ENCODE data around the gene OR2B2.
A peak's percentile ranks its signal among the peaks of the same experiment; 100 is the strongest.

Gene OR2B2

DNA sequence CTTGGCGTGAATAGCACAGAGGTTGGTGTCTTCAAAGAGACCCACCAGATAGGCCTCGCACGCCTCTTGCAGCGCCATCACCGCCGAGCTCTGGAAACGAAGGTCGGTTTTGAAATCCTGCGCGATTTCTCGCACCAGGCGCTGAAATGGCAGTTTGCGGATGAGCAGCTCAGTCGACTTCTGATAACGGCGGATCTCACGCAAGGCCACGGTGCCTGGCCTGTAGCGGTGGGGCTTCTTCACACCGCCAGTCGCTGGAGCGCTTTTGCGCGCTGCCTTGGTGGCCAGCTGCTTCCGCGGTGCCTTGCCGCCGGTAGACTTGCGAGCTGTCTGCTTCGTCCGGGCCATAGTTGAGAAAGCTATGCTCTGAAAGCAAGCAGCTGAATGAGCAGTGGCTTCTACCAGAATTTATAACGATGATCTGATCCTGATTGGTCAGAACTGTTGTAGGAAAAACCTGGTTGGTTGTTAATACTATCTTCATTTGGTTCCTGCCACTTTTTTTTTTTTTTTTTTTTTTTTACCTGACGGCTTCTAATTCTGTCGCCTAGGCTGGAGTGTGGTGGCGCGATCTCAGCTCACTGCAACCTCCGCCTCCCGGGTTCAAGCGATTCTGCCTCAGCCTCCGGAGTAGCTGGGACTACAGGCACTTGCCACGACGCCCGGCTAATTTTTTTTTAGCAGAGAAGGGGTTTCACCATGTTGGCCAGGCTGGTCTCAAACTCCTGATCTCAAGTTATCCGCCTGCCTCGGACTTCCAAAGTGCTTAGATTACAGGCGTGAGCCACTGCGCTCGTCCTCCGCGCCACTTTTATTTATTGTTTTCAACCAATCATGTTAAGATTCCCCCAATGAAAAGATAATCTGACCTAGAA lies 21.5 kb downstream of the OR2B2 start:
- Histone ChIP-seq H3K9ac (ENCODE audit: low read length) (peak overlapping the region; percentile 58), H2AFZ (ENCODE audit: low read depth, low read length, severe bottlenecking) (peak overlapping the region; percentile 18), H3K4me2 (ENCODE audit: low read depth, low read length, poor library complexity, severe bottlenecking) (peak overlapping the region; percentile 67), H3K36me3 (ENCODE audit: low read length) (no peaks in the 10 kb centered on the region), H3F3A (ENCODE audit: insufficient read depth) (peaks cover 59% of the 10 kb centered on the region), H3K27ac (ENCODE audit: low read depth, low read length) (peak overlapping the region; percentile 92), H3K79me2 (ENCODE audit: insufficient read depth, low read length) (no peaks in the 10 kb centered on the region), H3K4me3 (ENCODE audit: insufficient read depth, low read length, poor library complexity, severe bottlenecking) (peak overlapping the region; percentile 43), H4K20me1 (ENCODE audit: low read depth, low read length) (no peaks in the 10 kb centered on the region), H3K9me3 (ENCODE audit: insufficient read depth, low read length) (no peaks in the 10 kb centered on the region), H3K27me3 (ENCODE audit: low read length) (no peaks in the 10 kb centered on the region), H3K9me2 (replicated peaks; ENCODE audit: insufficient read depth, low read length) (no peaks in the 10 kb centered on the region)
- TF ChIP-seq EZH2phosphoT487 (conservative IDR thresholded peaks at IDR 0.05; ENCODE audit: low read length) (no peak), CTCF (IDR thresholded peaks at IDR 0.05; ENCODE audit: insufficient read depth, low read length, poor library complexity, severe bottlenecking) (no peak)

DNA sequence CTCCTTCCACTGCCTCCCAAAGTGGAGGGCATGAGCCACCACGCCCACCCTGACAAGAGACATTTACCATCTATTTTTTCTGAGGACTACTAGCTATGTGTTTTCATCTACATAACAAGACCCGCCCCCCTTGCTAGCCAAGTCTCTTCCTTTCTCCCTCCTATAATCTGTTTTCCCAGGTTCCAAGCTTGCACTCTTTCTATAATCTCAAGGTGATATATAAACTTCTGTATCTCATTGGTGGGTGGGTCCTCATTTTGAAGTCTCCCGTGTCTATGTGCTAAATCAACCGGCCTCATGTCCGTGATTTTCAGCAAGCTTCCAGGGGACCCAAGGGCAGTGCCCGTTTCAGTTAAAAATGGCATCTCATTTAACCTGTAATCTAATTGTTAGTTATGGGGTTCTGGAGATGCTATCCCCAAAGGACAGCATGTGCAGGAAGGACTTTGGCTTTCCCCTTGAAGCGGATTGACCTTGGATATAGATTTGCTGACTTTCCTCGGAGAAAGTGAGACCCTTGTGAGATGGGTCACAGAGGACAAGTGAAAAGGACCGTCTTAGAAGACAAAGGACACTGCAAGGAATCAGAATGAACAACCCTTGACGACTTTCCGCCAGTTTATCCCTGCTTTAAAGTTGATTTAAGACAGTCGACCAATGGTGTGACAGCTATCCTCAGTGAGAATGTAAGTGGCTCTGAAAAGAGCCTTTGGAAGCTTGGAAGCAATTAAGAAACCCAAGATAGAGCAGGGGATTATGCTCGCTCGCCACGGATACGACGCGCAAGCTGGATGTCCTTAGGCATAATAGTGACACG lies 22.4 kb downstream of the OR2B2 start:
- peak overlapping the region; percentile 58 for H3K9ac ChIP-seq (ENCODE audit: low read length)
- H3K36me3 ChIP-seq (ENCODE audit: low read length), result no peaks in the 10 kb centered on the region
- H3K27me3 ChIP-seq (ENCODE audit: low read length), result no peaks in the 10 kb centered on the region
- H3K9me3 ChIP-seq (ENCODE audit: insufficient read depth, low read length), result no peaks in the 10 kb centered on the region
- TF ChIP-seq CTCF (IDR thresholded peaks at IDR 0.05; ENCODE audit: insufficient read depth, low read length, poor library complexity, severe bottlenecking) (no peak), EZH2phosphoT487 (conservative IDR thresholded peaks at IDR 0.05; ENCODE audit: low read length) (no peak)
- H3K9me2 ChIP-seq (replicated peaks; ENCODE audit: insufficient read depth, low read length), result no peaks in the 10 kb centered on the region
- H3F3A ChIP-seq (ENCODE audit: insufficient read depth), result peaks cover 52% of the 10 kb centered on the region
- H3K27ac ChIP-seq (ENCODE audit: low read depth, low read length), result peak overlapping the region; percentile 92
- H3K79me2 ChIP-seq (ENCODE audit: insufficient read depth, low read length), result no peaks in the 10 kb centered on the region
- no peaks in the 10 kb centered on the region for H4K20me1 ChIP-seq (ENCODE audit: low read depth, low read length)
- peak overlapping the region; percentile 40 for H3K4me3 ChIP-seq (ENCODE audit: insufficient read depth, low read length, poor library complexity, severe bottlenecking)
- H2AFZ ChIP-seq (ENCODE audit: low read depth, low read length, severe bottlenecking), result peak overlapping the region; percentile 18
- peak overlapping the region; percentile 67 for H3K4me2 ChIP-seq (ENCODE audit: low read depth, low read length, poor library complexity, severe bottlenecking)

DNA sequence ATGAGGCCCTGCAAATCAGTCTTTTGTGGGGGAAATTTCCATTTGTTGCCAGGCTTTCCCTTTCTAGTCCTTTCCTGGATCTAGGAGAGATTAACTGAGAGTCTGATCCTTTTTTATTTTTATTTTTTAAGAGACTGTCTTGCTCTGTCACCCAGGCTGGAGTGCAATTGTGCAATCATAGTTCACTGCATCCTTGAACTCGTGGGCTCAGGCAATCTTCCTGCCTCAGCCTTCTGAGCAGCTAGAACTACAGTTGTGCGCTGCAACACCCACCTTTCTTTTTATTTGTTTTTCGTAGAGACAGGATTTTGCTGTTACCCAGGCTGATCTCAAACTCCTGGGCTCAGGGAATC lies 22.9 kb downstream of the OR2B2 start:
- no peak for TF ChIP-seq EZH2phosphoT487 (conservative IDR thresholded peaks at IDR 0.05; ENCODE audit: low read length)
- no peak for TF ChIP-seq CTCF (IDR thresholded peaks at IDR 0.05; ENCODE audit: insufficient read depth, low read length, poor library complexity, severe bottlenecking)
- peak overlapping the region; percentile 92 for H3K27ac ChIP-seq (ENCODE audit: low read depth, low read length)
- peak overlapping the region; percentile 67 for H3K4me2 ChIP-seq (ENCODE audit: low read depth, low read length, poor library complexity, severe bottlenecking)
- peak overlapping the region; percentile 40 for H3K4me3 ChIP-seq (ENCODE audit: insufficient read depth, low read length, poor library complexity, severe bottlenecking)
- no peaks in the 10 kb centered on the region for H3K79me2 ChIP-seq (ENCODE audit: insufficient read depth, low read length)
- peak overlapping the region; percentile 6 for H2AFZ ChIP-seq (ENCODE audit: low read depth, low read length, severe bottlenecking)
- H3K9me3 ChIP-seq (ENCODE audit: insufficient read depth, low read length), result no peaks in the 10 kb centered on the region
- H3K36me3 ChIP-seq (ENCODE audit: low read length), result no peaks in the 10 kb centered on the region
- H3K9me2 ChIP-seq (replicated peaks; ENCODE audit: insufficient read depth, low read length), result no peaks in the 10 kb centered on the region
- H3K9ac ChIP-seq (ENCODE audit: low read length), result peak overlapping the region; percentile 58
- no peaks in the 10 kb centered on the region for H3K27me3 ChIP-seq (ENCODE audit: low read length)
- H3F3A ChIP-seq (ENCODE audit: insufficient read depth), result peaks cover 46% of the 10 kb centered on the region
- H4K20me1 ChIP-seq (ENCODE audit: low read depth, low read length), result no peaks in the 10 kb centered on the region
